GM23338 (cell line): Measurements from ENCODE around the gene CIT. TPM values are rescaled to one million over a fixed set of nuclear protein-coding genes. Genes with fewer than 3 reads are reported as not detected.

Experiments
- ATAC-seq: fragments of 200-7000 bp; cut with Tn5 transposase; 3 replicates; pipeline ENCODE4 v1.9.1; 2020
- DNase-seq: peaks from one replicate; pipeline ENCODE4 v3.0.0-alpha.2; 2015; ENCODE audit warnings: low spot score
- H2AFZ ChIP-seq: fragments of 200-600 bp; sonication (generic); 2 replicates; pipeline ENCODE4 v1.8.0; 2016; ENCODE audit warnings: antibody characterized with exemption, mild to moderate bottlenecking, moderate library complexity
- H3F3A ChIP-seq: fragments of 200-600 bp; sonication (generic); replicated peaks from 2 replicates; pipeline ENCODE4 v1.8.0; 2017; ENCODE audit warnings: antibody characterized with exemption, mixed run types, low read depth
- H3K27ac ChIP-seq: fragments of 200-600 bp; sonication (generic); 2 replicates; pipeline ENCODE4 v1.6.1; 2016; ENCODE audit warnings: low read depth
- H3K27me3 ChIP-seq: fragments of 200-600 bp; sonication (generic); 2 replicates; pipeline ENCODE4 v1.8.0; 2016; ENCODE audit warnings: mild to moderate bottlenecking, mixed run types, moderate library complexity; ENCODE audit not compliant: insufficient read depth
- H3K36me3 ChIP-seq: fragments of 200-600 bp; sonication (generic); 2 replicates; pipeline ENCODE4 v1.8.0; 2016; ENCODE audit warnings: mild to moderate bottlenecking; ENCODE audit not compliant: insufficient read depth
- H3K4me1 ChIP-seq: fragments of 200-600 bp; sonication (generic); 2 replicates; pipeline ENCODE4 v1.8.0; 2016; ENCODE audit warnings: mild to moderate bottlenecking, moderate library complexity; ENCODE audit not compliant: insufficient read depth
- H3K4me2 ChIP-seq: fragments of 200-600 bp; sonication (generic); 2 replicates; pipeline ENCODE4 v1.7.1; 2017; ENCODE audit warnings: mixed run types
- H3K4me3 ChIP-seq: fragments of 200-600 bp; sonication (generic); 2 replicates; pipeline ENCODE4 v1.6.1; 2016; ENCODE audit warnings: mixed run types
- H3K79me2 ChIP-seq: fragments of 200-600 bp; sonication (generic); replicated peaks from 2 replicates; pipeline ENCODE4 v1.8.0; 2017; ENCODE audit warnings: mild to moderate bottlenecking; ENCODE audit not compliant: insufficient read depth
- H3K9me2 ChIP-seq: fragments of 200-600 bp; sonication (generic); 2 replicates; pipeline ENCODE4 v1.8.0; 2017; ENCODE audit not compliant: insufficient read depth
- H4K20me1 ChIP-seq: fragments of 200-600 bp; sonication (generic); replicated peaks from 2 replicates; pipeline ENCODE4 v1.8.0; 2017; ENCODE audit warnings: mild to moderate bottlenecking; ENCODE audit not compliant: insufficient read depth
- H3K27ac Mint-ChIP-seq: 2 replicates; pipeline ENCODE4 v1.8.0; 2020; ENCODE audit warnings: inconsistent platforms, mild to moderate bottlenecking, moderate library complexity, mixed read lengths
- H3K27me3 Mint-ChIP-seq: 3 replicates; pipeline ENCODE4 v1.8.0; 2022; ENCODE audit warnings: low read depth, mild to moderate bottlenecking, moderate library complexity, mixed read lengths, inconsistent platforms; ENCODE audit not compliant: insufficient read depth, poor library complexity
- H3K36me3 Mint-ChIP-seq: 3 replicates; pipeline ENCODE4 v1.8.0; 2021; ENCODE audit warnings: low read depth, mild to moderate bottlenecking, inconsistent platforms, moderate library complexity, mixed read lengths
- H3K4me1 Mint-ChIP-seq: 3 replicates; pipeline ENCODE4 v1.8.0; 2020; ENCODE audit warnings: mild to moderate bottlenecking, inconsistent platforms, mixed read lengths
- H3K4me3 Mint-ChIP-seq: 3 replicates; pipeline ENCODE4 v1.8.0; 2021; ENCODE audit warnings: moderate library complexity, mild to moderate bottlenecking, inconsistent platforms, mixed read lengths
- H3K9me3 Mint-ChIP-seq: 3 replicates; pipeline ENCODE4 v1.8.0; 2020; ENCODE audit warnings: moderate library complexity, mild to moderate bottlenecking, inconsistent platforms, mixed read lengths
- CREB1 ChIP-seq: fragments of 250-450 bp; sonication (Bioruptor Pico); IDR thresholded peaks from 2 replicates; pipeline ENCODE4 v1.5.0; 2020; ENCODE audit warnings: low read depth, mild to moderate bottlenecking, moderate library complexity
- CTCF ChIP-seq, 2 experiments: fragments of 200-600 bp in 1 of 2; sonication (generic) in 1 of 2; conservative IDR thresholded peaks; 2 replicates each; pipeline versions ENCODE4 v1.5.1 to v1.6.1; 2016 to 2017; ENCODE audit warnings: antibody characterized with exemption in 2 of 2, low read depth in 2 of 2, mild to moderate bottlenecking in 2 of 2, moderate library complexity in 1 of 2
- EZH2 ChIP-seq: fragments of 200-600 bp; sonication (generic); IDR thresholded peaks from one replicate; pipeline ENCODE4 v1.8.0; 2017; ENCODE audit warnings: antibody characterized with exemption, mild to moderate bottlenecking, low read depth; ENCODE audit not compliant: unreplicated experiment
- EZH2phosphoT487 ChIP-seq: fragments of 200-600 bp; sonication (generic); IDR thresholded peaks from one replicate; pipeline ENCODE4 v1.8.1; 2018; ENCODE audit warnings: antibody characterized with exemption; ENCODE audit not compliant: unreplicated experiment
- JUNB ChIP-seq: IDR thresholded peaks from one replicate; pipeline ENCODE4 v1.6.1; 2016; ENCODE audit warnings: antibody characterized with exemption; ENCODE audit not compliant: unreplicated experiment
- NANOG ChIP-seq: IDR thresholded peaks from 2 replicates; pipeline ENCODE4 v1.6.1; 2016; ENCODE audit warnings: antibody characterized with exemption, borderline replicate concordance
- STAT1 ChIP-seq: IDR thresholded peaks from one replicate; pipeline ENCODE4 v1.6.1; 2016; ENCODE audit warnings: antibody characterized with exemption; ENCODE audit not compliant: unreplicated experiment
- ZNF114 ChIP-seq: fragments of 250-450 bp; sonication (Bioruptor Pico); IDR thresholded peaks from 2 replicates; pipeline ENCODE4 v1.5.0; 2020; ENCODE audit warnings: mild to moderate bottlenecking, moderate library complexity
- ZNF331 ChIP-seq: fragments of 250-450 bp; sonication (Bioruptor Pico); IDR thresholded peaks from 2 replicates; pipeline ENCODE4 v1.5.0; 2020; ENCODE audit warnings: low read depth, mild to moderate bottlenecking, moderate library complexity
- ZNF462 ChIP-seq: fragments of 250-450 bp; sonication (Bioruptor Pico); IDR thresholded peaks from 2 replicates; pipeline ENCODE4 v1.5.0; 2020; ENCODE audit warnings: mild to moderate bottlenecking, moderate library complexity
- polyA plus RNA-seq: library from polyadenylated mRNA; unstranded; fragments of >200 nt; fragmentation: Nextera tagmentation; extraction: Ambion mirVana; gene quantifications from 2 replicates; pipeline ENCODE4 v1.2.1, GENCODE V29; 2016
- total RNA-seq: library from RNA; depleted of rRNA; stranded (reverse); fragments of >200 nt; shearing (Covaris generic); gene quantifications from 2 replicates; pipeline ENCODE4 v1.2.3, GENCODE V29; 2014

The CIT gene
- total and polyA plus RNA-seq, 2 experiments from 2014 or later, result 9.7 to 47.8 TPM

- Histone ChIP-seq H4K20me1 (peaks cover 7% of the 10 kb centered on the region; the same call in 1 of the 2 replicates), H3K4me2 (no peak overlapping the region), H3K36me3 (peaks cover 17% of the 10 kb centered on the region), H3K9me2 (no peaks in the 10 kb centered on the region), H3K27ac (no peak overlapping the region), H3K79me2 (no peaks in the 10 kb centered on the region), H2AFZ (no peak overlapping the region), H3F3A (no peaks in the 10 kb centered on the region), H3K4me3 (no peak overlapping the region), H3K4me1 (no peaks in the 10 kb centered on the region), H3K27me3 (no peaks in the 10 kb centered on the region)
- Mint-ChIP-seq H3K27ac (no peak overlapping the region), H3K4me3 (no peak overlapping the region), H3K9me3 (no peaks in the 10 kb centered on the region), H3K4me1 (no peaks in the 10 kb centered on the region), H3K36me3 (peaks cover 45% of the 10 kb centered on the region), H3K27me3 (no peaks in the 10 kb centered on the region)
- TF ChIP-seq EZH2 (no peak), CTCF (conservative IDR thresholded peaks at IDR 0.05; ENCODE audit: low read depth in 2 of 2) (no peak), JUNB (no peak), ZNF462 (CRISPR knock-in tag) (no peak), NANOG (no peak), EZH2phosphoT487 (no peak), ZNF331 (no peak), STAT1 (no peak), CREB1 (CRISPR knock-in tag) (no peak), ZNF114 (CRISPR knock-in tag) (no peak)
- ATAC-seq, result no peak
- DNase-seq, result no peak
Observed at GRCh38 chr12:119826661-119827445, 50.3 kb downstream of the CIT start.
